ENCODE results near the gene EXOSC7. TPM values are rescaled to one million over a fixed set of nuclear protein-coding genes. Genes with fewer than 3 reads are reported as not detected.

Gene EXOSC7
- total and polyA plus RNA-seq, 2 donors (not counting 1 experiment from before 2014, with no cell fraction given): 25.5 to 40.0 TPM

DNA sequence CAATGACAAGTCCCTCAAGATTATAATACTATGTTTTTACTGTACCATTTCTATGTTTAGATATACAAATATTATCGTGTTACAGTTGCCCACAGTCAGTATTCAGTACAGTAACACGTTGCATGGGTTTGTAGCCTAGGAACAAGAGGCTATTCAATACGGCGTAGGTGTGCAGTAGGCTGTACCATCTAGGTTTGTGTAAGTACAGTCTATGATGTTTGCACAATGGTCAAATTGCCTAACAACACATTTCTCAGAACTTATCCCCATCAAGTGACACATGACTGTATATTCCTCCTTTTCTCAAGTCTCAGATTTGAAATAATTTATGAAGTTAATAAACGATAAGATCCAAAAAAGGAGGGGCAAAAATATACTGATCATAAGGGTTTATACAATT, 21.7 kb upstream of the EXOSC7 start:
- Histone ChIP-seq H3K27ac (ENCODE audit: low read length in 2 of 2) (no peak overlapping the region), H3K27me3 (replicated peaks in 1 of 4; ENCODE audit: control extremely low read depth in 1 of 4, control insufficient read depth in 3 of 4, insufficient read depth in 4 of 4, low read length in 3 of 4) (no peaks in the 10 kb centered on the region), H3K9me3 (ENCODE audit: control extremely low read depth in 1 of 3, control insufficient read depth in 2 of 3, insufficient read depth in 1 of 3, low read length in 2 of 3) (no peaks in the 10 kb centered on the region), H3K4me1 (ENCODE audit: control insufficient read depth in 2 of 2, insufficient read depth in 2 of 2, low read length in 2 of 2) (peaks cover 11 to 29% of the 10 kb centered on the region in 2 donors), H3K4me3 (ENCODE audit: control extremely low read depth in 1 of 5, extremely low read depth in 1 of 5, insufficient read depth in 1 of 5, low read depth in 2 of 5, low read length in 4 of 5) (no peak overlapping the region), H3K36me3 (replicated peaks in 1 of 2; ENCODE audit: control extremely low read depth in 1 of 2, control insufficient read depth in 1 of 2, extremely low read depth in 1 of 2, insufficient read depth in 2 of 2, low read length in 1 of 2) (peaks cover 0 to 16% of the 10 kb centered on the region in 2 experiments), H3K79me2 (ENCODE audit: control insufficient read depth, insufficient read depth, low read length) (peaks cover 60% of the 10 kb centered on the region), H3K4me2 (replicated peaks; ENCODE audit: low read depth, low read length, poor library complexity, severe bottlenecking) (no peak overlapping the region), H4K20me1 (ENCODE audit: control insufficient read depth, insufficient read depth, low read length, poor library complexity, severe bottlenecking) (peaks cover 27% of the 10 kb centered on the region), H3K9ac (ENCODE audit: low read length) (no peak overlapping the region), H2AFZ (ENCODE audit: insufficient read depth, low read depth, low read length, poor library complexity, severe bottlenecking) (no peak overlapping the region)
- POLR2A ChIA-PET: no interaction called here
- DNase-seq (no peak), ATAC-seq (ENCODE audit: low read depth) (no peak)
- TF ChIP-seq, protein P1, sequence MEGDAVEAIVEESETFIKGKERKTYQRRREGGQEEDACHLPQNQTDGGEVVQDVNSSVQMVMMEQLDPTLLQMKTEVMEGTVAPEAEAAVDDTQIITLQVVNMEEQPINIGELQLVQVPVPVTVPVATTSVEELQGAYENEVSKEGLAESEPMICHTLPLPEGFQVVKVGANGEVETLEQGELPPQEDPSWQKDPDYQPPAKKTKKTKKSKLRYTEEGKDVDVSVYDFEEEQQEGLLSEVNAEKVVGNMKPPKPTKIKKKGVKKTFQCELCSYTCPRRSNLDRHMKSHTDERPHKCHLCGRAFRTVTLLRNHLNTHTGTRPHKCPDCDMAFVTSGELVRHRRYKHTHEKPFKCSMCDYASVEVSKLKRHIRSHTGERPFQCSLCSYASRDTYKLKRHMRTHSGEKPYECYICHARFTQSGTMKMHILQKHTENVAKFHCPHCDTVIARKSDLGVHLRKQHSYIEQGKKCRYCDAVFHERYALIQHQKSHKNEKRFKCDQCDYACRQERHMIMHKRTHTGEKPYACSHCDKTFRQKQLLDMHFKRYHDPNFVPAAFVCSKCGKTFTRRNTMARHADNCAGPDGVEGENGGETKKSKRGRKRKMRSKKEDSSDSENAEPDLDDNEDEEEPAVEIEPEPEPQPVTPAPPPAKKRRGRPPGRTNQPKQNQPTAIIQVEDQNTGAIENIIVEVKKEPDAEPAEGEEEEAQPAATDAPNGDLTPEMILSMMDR (IDR thresholded peaks at IDR 0.05): no peak
- no peak for TF ChIP-seq EZH2 (IDR thresholded peaks at IDR 0.05; ENCODE audit: borderline replicate concordance, insufficient read depth, low read depth, low read length, poor library complexity, severe bottlenecking)
- Mint-ChIP-seq H3K4me3 (no peak overlapping the region), H3K4me1 (peaks cover 50% of the 10 kb centered on the region), H3K27ac (peak overlapping the region; percentile 22), H3K27me3 (no peaks in the 10 kb centered on the region), H3K9me3 (ENCODE audit: insufficient read depth) (no peaks in the 10 kb centered on the region)
- CTCF ChIA-PET: no interaction called here
- intact Hi-C loops (cut with micrococcal nuclease): no loop called here
- WGBS (ENCODE audit: insufficient coverage): 80% methylated on average over 2 of the region's 5 CpGs

DNA sequence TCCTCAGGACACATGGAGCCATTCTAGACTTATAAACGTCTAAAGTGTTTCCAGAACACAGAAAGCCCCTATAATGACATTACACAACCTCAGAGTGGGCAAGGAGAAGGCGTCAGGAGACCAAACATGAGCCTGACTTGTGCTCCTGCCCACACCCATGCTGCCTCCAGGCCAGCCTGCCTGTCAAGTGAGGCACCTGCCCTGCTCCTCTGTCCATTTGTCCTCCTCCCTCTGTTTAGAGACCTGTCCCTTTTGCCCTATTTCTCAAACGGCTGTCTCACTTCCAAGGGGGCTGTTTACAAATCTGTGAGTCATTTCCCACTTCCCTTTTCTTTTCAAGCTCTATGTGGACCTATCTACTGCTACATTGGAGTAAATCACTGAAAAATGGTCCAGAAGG, 21.1 kb upstream of the EXOSC7 start:
- Histone ChIP-seq H3K79me2 (ENCODE audit: control insufficient read depth, insufficient read depth, low read length) (peaks cover 64% of the 10 kb centered on the region), H3K4me3 (ENCODE audit: control extremely low read depth in 1 of 5, extremely low read depth in 1 of 5, insufficient read depth in 1 of 5, low read depth in 2 of 5, low read length in 4 of 5) (no peak overlapping the region), H3K36me3 (replicated peaks in 1 of 2; ENCODE audit: control extremely low read depth in 1 of 2, control insufficient read depth in 1 of 2, extremely low read depth in 1 of 2, insufficient read depth in 2 of 2, low read length in 1 of 2) (peaks cover 0 to 18% of the 10 kb centered on the region in 2 experiments), H3K27ac (ENCODE audit: low read length in 2 of 2) (no peak overlapping the region), H3K27me3 (replicated peaks in 1 of 4; ENCODE audit: control extremely low read depth in 1 of 4, control insufficient read depth in 3 of 4, insufficient read depth in 4 of 4, low read length in 3 of 4) (no peaks in the 10 kb centered on the region), H4K20me1 (ENCODE audit: control insufficient read depth, insufficient read depth, low read length, poor library complexity, severe bottlenecking) (peaks cover 31% of the 10 kb centered on the region), H3K4me1 (ENCODE audit: control insufficient read depth in 2 of 2, insufficient read depth in 2 of 2, low read length in 2 of 2) (peaks cover 11 to 29% of the 10 kb centered on the region in 2 donors), H3K9ac (ENCODE audit: low read length) (no peak overlapping the region), H2AFZ (ENCODE audit: insufficient read depth, low read depth, low read length, poor library complexity, severe bottlenecking) (no peak overlapping the region), H3K9me3 (ENCODE audit: control extremely low read depth in 1 of 3, control insufficient read depth in 2 of 3, insufficient read depth in 1 of 3, low read length in 2 of 3) (no peaks in the 10 kb centered on the region), H3K4me2 (replicated peaks; ENCODE audit: low read depth, low read length, poor library complexity, severe bottlenecking) (no peak overlapping the region)
- Mint-ChIP-seq H3K27me3 (no peaks in the 10 kb centered on the region), H3K4me3 (no peak overlapping the region), H3K27ac (peak overlapping the region; percentile 60), H3K4me1 (peaks cover 50% of the 10 kb centered on the region), H3K9me3 (ENCODE audit: insufficient read depth) (no peaks in the 10 kb centered on the region)
- TF ChIP-seq, protein P1 (IDR thresholded peaks at IDR 0.05): no peak
- no peak for TF ChIP-seq EZH2 (IDR thresholded peaks at IDR 0.05; ENCODE audit: borderline replicate concordance, insufficient read depth, low read depth, low read length, poor library complexity, severe bottlenecking)
- ATAC-seq (ENCODE audit: low read depth) (no peak), DNase-seq (peak; percentile 16)
- intact Hi-C loops (cut with micrococcal nuclease): no loop called here
- POLR2A ChIA-PET: no interaction called here
- CTCF ChIA-PET: no interaction called here
- WGBS (ENCODE audit: insufficient coverage): 53% methylated on average over 2 of the region's 3 CpGs
